Measurements from ENCODE around the gene SKAP1. TPM values are rescaled to one million over a fixed set of nuclear protein-coding genes. Genes with fewer than 3 reads are reported as not detected.

The SKAP1 gene
- total RNA-seq, 1 donor from 2014 or later = not detected

DNA sequence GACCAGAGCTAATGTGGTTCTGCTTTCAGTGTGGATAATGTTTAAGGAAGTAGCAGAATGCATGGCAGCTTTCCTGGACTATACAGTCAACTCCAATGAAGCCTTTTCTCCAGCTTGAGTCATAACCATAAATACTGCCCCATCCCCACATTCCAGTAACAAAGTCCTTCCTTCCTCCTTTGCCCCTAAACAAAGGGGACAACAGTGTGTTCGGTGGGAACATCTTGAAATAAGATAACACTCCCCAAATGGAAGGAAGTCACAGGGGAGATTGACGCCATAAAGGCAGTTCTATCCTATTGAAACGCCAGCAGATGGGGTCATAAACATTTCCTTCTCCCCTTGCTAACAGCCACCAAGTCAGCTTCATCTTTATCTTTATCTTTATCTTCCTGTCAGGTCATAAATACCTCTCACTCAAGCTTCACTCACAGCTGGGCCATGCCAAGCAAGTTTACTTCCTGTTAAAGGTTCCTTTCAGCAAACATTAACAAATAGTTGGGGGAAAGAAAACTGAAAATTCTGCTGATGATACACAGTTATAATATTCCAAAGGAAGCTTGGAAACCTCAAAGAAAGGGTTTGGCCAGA lies 185.8 kb downstream of the SKAP1 start:
- DNase-seq (ENCODE audit: low spot score) = no peak
- H3K36me3 Mint-ChIP-seq = no peaks in the 10 kb centered on the region
- no peak overlapping the region for H3K4me3 Mint-ChIP-seq

DNA sequence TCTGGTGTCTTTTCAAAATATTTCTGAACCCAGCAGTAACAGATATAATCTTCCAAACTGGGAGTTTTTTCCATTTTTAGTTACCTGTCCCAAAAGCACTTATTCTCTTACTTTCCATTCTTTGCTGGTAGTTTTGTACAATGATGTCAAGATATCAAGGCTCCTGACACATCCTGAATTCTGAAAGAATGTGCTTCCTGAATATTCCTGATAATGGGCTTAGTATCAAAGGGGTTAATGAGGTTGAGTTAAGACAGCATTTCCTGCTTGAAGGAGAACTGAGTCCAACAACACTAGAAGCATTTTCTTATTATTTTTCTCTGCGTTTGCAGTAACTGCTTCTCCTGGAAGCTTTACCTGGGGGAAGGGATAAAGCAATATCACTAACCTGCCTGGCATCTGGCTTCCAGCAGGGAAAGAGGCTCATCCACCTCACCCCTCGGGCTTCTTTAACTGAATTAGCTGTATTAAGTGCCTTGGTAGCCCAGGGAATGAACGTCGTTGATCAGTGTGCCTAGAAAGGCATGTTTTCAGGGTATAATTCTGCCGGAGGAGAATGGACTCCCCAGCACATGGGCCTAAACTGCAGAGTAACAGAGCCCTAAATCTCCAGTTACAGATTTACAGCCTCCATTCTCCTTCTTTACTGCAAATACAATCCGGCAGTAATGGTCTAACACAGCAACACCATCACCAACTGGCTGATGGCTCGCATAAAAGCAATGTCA lies 188.1 kb downstream of the SKAP1 start:
- Mint-ChIP-seq H3K27me3 (ENCODE audit: insufficient read depth, low read depth) (no peaks in the 10 kb centered on the region), H3K4me1 (peaks cover 7% of the 10 kb centered on the region), H3K27ac (no peak overlapping the region), H3K36me3 (no peaks in the 10 kb centered on the region), H3K9me3 (no peaks in the 10 kb centered on the region), H3K4me3 (no peak overlapping the region)
- H2AFZ ChIP-seq (replicated peaks) = peak overlapping the region; percentile 6
- H3K9me3 ChIP-seq (ENCODE audit: low read depth) = no peaks in the 10 kb centered on the region
- no peaks in the 10 kb centered on the region for H3K4me1 ChIP-seq
- H3K36me3 ChIP-seq = no peaks in the 10 kb centered on the region
- H3K27me3 ChIP-seq = no peaks in the 10 kb centered on the region
- no peaks in the 10 kb centered on the region for H3K79me2 ChIP-seq (ENCODE audit: low read depth)
- no peak overlapping the region for H3K9ac ChIP-seq
- H3K4me2 ChIP-seq = no peak overlapping the region
- H3F3A ChIP-seq (ENCODE audit: low read depth) = no peaks in the 10 kb centered on the region
- no peak for DNase-seq (ENCODE audit: low spot score)
- no peak overlapping the region for H3K4me3 ChIP-seq
- TF ChIP-seq, protein P1, sequence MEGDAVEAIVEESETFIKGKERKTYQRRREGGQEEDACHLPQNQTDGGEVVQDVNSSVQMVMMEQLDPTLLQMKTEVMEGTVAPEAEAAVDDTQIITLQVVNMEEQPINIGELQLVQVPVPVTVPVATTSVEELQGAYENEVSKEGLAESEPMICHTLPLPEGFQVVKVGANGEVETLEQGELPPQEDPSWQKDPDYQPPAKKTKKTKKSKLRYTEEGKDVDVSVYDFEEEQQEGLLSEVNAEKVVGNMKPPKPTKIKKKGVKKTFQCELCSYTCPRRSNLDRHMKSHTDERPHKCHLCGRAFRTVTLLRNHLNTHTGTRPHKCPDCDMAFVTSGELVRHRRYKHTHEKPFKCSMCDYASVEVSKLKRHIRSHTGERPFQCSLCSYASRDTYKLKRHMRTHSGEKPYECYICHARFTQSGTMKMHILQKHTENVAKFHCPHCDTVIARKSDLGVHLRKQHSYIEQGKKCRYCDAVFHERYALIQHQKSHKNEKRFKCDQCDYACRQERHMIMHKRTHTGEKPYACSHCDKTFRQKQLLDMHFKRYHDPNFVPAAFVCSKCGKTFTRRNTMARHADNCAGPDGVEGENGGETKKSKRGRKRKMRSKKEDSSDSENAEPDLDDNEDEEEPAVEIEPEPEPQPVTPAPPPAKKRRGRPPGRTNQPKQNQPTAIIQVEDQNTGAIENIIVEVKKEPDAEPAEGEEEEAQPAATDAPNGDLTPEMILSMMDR (IDR thresholded peaks at IDR 0.05) = no peak
- TF ChIP-seq EZH2phosphoT487 (IDR thresholded peaks at IDR 0.05) (no peak), EZH2 (IDR thresholded peaks at IDR 0.05) (no peak)
- H3K27ac ChIP-seq = no peak overlapping the region
- no peaks in the 10 kb centered on the region for H4K20me1 ChIP-seq (ENCODE audit: low read depth)

More for the DNA sequence above, 185.8 kb downstream of the SKAP1 start:
- H4K20me1 ChIP-seq (ENCODE audit: low read depth) = no peaks in the 10 kb centered on the region
- no peak overlapping the region for H3K27ac Mint-ChIP-seq
- no peaks in the 10 kb centered on the region for H3K79me2 ChIP-seq (ENCODE audit: low read depth)
- H3K27ac ChIP-seq = no peak overlapping the region
- no peaks in the 10 kb centered on the region for H3K9me3 Mint-ChIP-seq
- no peaks in the 10 kb centered on the region for H3K4me1 ChIP-seq
- H3K9ac ChIP-seq = no peak overlapping the region
- no peak overlapping the region for H3K4me2 ChIP-seq
- no peaks in the 10 kb centered on the region for H3K36me3 ChIP-seq
- peaks cover 4% of the 10 kb centered on the region for H3K27me3 ChIP-seq
- no peaks in the 10 kb centered on the region for H3K9me3 ChIP-seq (ENCODE audit: low read depth)
- H2AFZ ChIP-seq (replicated peaks) = peak overlapping the region; percentile 55
- peaks cover 7% of the 10 kb centered on the region for H3K4me1 Mint-ChIP-seq
- no peak overlapping the region for H3K4me3 ChIP-seq
- no peaks in the 10 kb centered on the region for H3F3A ChIP-seq (ENCODE audit: low read depth)
- no peaks in the 10 kb centered on the region for H3K27me3 Mint-ChIP-seq (ENCODE audit: insufficient read depth, low read depth)
- TF ChIP-seq, protein P1 (IDR thresholded peaks at IDR 0.05) = no peak
- no peak for TF ChIP-seq EZH2phosphoT487 (IDR thresholded peaks at IDR 0.05)

DNA sequence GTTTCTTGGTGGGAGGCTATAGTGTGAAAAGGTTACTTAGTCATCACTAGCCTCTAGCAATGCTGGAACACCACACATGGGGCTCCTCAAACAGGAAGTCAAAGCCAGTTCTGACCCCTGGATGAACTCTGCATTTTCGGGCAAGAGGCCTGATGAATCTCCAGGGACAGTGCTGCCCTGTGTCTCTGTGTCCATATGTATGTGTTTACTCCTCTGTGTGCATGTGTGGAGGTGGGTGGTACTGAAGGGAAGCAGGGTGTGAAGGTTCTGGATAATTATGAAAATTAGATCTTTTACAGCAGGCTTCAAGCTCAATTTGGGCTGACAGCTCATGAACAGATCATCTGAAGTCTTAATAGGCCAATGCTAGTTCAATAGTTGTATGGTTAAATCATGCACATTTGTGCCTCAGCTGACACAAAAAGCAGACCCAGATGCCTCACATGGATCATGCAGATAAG lies 188.9 kb downstream of the SKAP1 start:
- Mint-ChIP-seq H3K36me3 (no peaks in the 10 kb centered on the region), H3K4me3 (no peak overlapping the region), H3K27ac (no peak overlapping the region), H3K4me1 (peaks cover 7% of the 10 kb centered on the region), H3K9me3 (no peaks in the 10 kb centered on the region), H3K27me3 (ENCODE audit: insufficient read depth, low read depth) (no peaks in the 10 kb centered on the region)
- no peak overlapping the region for H3K27ac ChIP-seq
- H2AFZ ChIP-seq (replicated peaks) = no peak overlapping the region
- no peaks in the 10 kb centered on the region for H3K9me3 ChIP-seq (ENCODE audit: low read depth)
- no peaks in the 10 kb centered on the region for H3K36me3 ChIP-seq
- DNase-seq (ENCODE audit: low spot score) = no peak
- no peaks in the 10 kb centered on the region for H4K20me1 ChIP-seq (ENCODE audit: low read depth)
- no peaks in the 10 kb centered on the region for H3K4me1 ChIP-seq
- no peaks in the 10 kb centered on the region for H3K79me2 ChIP-seq (ENCODE audit: low read depth)
- TF ChIP-seq EZH2phosphoT487 (IDR thresholded peaks at IDR 0.05) (no peak), EZH2 (IDR thresholded peaks at IDR 0.05) (no peak)
- TF ChIP-seq, protein P1 (IDR thresholded peaks at IDR 0.05) = no peak
- no peak overlapping the region for H3K9ac ChIP-seq
- H3F3A ChIP-seq (ENCODE audit: low read depth) = no peaks in the 10 kb centered on the region
- H3K4me3 ChIP-seq = no peak overlapping the region
- peaks cover 3% of the 10 kb centered on the region for H3K27me3 ChIP-seq
- no peak overlapping the region for H3K4me2 ChIP-seq
